Amniotic epithelial cell (primary cell): ENCODE data around the gene STAC.
"Not testable (repeated sequence)": the region's sequence is repeated elsewhere in the genome, so short reads cannot be mapped to it uniquely, and the experiment has no call there.

Experiments used
- DNase-seq: peaks from one replicate; pipeline ENCODE4 v3.0.0-alpha.2; 2010; ENCODE audit warnings: low read depth

Gene STAC

GRCh38 chr3:36480911-36481648, 100.8 kb downstream of the STAC start:
- DNase-seq = no peak

DNA sequence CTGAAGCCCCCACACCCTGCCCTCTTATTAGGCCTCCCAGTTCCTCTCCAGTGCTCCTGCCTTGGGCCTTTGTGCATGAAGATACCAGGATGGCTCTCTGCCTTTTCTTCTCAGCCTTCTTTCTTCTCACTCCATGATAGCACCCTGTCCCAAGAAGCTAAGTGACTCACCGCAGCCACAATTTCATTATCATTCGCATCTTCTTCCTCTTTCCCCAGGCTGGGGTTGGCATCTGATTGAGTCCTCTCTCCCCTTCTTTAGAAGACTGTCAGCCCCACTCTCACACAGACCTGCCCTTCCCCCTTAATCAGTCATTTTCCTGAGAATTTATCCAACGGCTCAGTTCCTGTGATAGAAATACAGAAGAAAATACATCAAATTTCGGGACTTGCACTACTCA, 102.0 kb downstream of the STAC start:
- DNase-seq = no peak

GRCh38 chr3:36482880-36483279, 102.6 kb downstream of the STAC start:
- no peak for DNase-seq

- no peak for DNase-seq
Observed at GRCh38 chr3:36483709-36484108, 103.4 kb downstream of the STAC start.

GRCh38 chr3:36484386-36484785, 104.1 kb downstream of the STAC start:
- no peak for DNase-seq

DNA sequence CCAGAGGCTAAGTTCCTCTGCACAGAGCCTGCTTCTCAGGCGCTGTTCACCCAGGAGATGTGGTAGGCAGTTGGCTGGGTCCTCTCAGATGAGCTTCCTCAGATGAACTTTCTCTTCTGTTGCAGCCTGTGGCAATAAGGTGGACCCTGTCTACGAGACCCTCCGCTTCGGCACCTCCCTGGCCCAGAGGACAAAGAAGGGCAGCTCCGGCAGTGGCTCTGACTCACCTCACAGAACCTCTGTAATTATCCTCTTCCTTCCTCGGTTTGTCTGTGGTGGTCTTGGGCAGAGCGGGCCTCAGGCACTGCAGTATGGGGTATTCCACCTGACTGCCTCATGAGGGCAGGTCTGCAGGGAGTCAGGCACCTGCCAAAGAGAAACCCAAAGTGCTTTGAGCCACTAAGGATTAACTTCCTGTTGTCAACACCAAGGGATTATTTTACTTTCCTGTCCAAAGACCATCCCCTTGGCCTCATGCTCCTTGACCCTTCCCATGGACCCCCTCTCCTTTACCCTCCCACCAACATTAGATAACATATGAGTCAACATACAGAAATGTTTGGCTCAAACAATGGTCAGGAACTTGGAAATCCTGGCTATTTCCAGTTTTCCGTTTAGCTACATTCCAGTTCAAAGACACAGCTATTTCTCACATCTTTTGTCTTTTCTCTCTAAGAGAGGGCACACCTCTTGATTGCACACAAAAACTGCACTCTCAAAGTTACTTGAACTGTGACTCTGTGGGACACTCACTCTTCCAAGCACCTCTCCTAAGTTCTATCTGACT, 105.9 kb downstream of the STAC start:
- no peak for DNase-seq

- no peak for DNase-seq
Observed at GRCh38 chr3:36487616-36488015, 107.3 kb downstream of the STAC start.

GRCh38 chr3:36488077-36488789, 107.9 kb downstream of the STAC start:
- no peak for DNase-seq

GRCh38 chr3:36489101-36489500, 108.8 kb downstream of the STAC start:
- DNase-seq = no peak

GRCh38 chr3:36489679-36490425, 109.5 kb downstream of the STAC start:
- DNase-seq = no peak

DNA sequence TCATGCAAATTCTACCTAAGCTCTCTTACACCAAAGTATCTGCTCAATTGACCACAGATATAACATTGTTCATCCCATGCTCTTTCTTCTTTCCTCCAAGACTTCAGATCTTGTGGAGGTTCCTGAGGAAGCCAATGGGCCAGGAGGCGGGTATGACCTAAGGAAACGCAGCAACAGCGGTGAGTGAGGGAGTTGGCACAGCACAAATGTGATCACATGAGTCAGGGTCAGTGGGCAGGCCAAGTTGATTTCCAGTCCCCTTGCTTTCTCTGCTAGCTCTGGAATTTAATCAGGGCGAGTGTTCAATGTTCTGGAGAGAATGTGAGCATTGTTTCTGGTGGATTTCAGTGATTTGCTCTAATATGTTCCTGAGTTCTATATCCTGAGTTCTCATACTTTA, 112.7 kb downstream of the STAC start:
- DNase-seq = no peak

DNA sequence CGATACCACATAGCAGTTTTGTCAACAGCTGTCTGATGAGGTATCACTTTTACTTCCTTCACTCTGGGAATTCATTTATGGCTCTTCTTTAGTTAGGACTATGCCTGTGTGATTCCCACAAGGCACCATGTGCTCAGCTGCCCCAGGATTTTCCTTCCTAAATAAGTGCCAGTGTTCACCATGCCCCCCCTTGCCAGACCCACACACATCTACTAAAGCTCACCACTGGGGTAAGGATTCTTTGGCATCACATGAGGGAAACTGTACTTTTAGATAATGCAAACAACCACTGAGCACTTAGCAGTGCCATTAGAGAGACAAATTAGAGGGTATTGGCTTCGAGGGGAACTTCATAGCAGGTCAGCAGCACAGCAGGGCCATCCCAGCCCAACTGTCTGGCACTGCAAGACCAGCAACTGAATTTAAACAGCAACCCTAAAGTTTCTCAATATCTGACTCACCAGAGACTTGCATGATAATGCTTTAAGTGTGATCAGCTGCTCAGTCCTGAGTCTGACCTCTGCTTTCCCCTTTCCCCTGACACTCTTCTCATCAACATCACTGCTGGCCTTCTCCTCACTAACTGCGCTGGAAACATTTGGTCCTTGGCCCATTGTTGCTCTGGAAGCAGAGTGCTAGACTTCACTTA, 114.3 kb downstream of the STAC start:
- peak; percentile 31 for DNase-seq

- peak; percentile 11 for DNase-seq
Observed at GRCh38 chr3:36496684-36497633, 116.7 kb downstream of the STAC start.

GRCh38 chr3:36500053-36500452, 119.7 kb downstream of the STAC start:
- DNase-seq = not testable (repeated sequence)

GRCh38 chr3:36501616-36502015, 121.3 kb downstream of the STAC start:
- DNase-seq = no peak

GRCh38 chr3:36505393-36505792, 125.1 kb downstream of the STAC start:
- no peak for DNase-seq

DNA sequence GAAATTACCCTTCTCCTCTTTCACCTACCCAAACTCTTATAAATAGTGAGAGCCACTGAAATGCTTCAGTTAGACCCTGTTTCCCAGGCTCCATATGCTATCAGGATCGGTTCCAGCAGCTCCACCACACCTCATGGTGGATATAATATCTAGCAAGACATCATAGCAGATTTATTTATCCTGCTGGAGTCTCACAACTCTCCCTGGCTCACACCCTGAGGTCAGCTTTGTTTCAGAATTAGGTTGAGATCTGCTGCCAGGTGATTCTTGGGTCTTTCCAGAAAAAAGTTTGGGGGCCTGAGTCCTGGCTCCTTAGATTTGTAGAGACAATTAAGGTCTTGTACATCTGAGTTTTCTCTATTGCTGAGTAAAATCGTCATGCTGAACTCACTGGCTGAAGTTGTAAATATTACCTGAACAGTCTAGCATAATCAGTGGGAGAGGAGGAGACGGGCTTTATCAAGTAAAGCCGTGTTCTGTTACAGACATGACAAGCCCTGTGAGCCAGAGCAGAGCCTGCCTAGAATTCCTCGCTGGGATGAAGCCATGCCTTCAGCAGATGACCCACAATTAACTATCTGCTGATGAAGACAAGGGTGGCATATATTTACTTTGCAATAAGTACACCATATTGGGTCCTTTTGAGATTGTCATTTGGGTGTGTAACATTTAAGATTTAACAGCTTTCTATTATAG, 131.6 kb downstream of the STAC start:
- DNase-seq = no peak

GRCh38 chr3:36512555-36512954, 132.3 kb downstream of the STAC start:
- DNase-seq = no peak

- DNase-seq = no peak
Observed at GRCh38 chr3:36514171-36514570, 133.9 kb downstream of the STAC start.

GRCh38 chr3:36519682-36520081, 139.4 kb downstream of the STAC start:
- no peak for DNase-seq
